GM23338 (cell line): ENCODE measurements around the gene BAD. TPM values are rescaled to one million over a fixed set of nuclear protein-coding genes. Genes with fewer than 3 reads are reported as not detected.

Experiments used
- ATAC-seq: fragments of 200-7000 bp; cut with Tn5 transposase; 3 replicates; pipeline ENCODE4 v1.9.1; 2020
- DNase-seq: peaks from one replicate; pipeline ENCODE4 v3.0.0-alpha.2; 2015; ENCODE audit warnings: low spot score
- H2AFZ ChIP-seq: fragments of 200-600 bp; sonication (generic); 2 replicates; pipeline ENCODE4 v1.8.0; 2016; ENCODE audit warnings: antibody characterized with exemption, mild to moderate bottlenecking, moderate library complexity
- H3F3A ChIP-seq: fragments of 200-600 bp; sonication (generic); replicated peaks from 2 replicates; pipeline ENCODE4 v1.8.0; 2017; ENCODE audit warnings: antibody characterized with exemption, mixed run types, low read depth
- H3K27ac ChIP-seq: fragments of 200-600 bp; sonication (generic); 2 replicates; pipeline ENCODE4 v1.6.1; 2016; ENCODE audit warnings: low read depth
- H3K27me3 ChIP-seq: fragments of 200-600 bp; sonication (generic); 2 replicates; pipeline ENCODE4 v1.8.0; 2016; ENCODE audit warnings: mild to moderate bottlenecking, mixed run types, moderate library complexity; ENCODE audit not compliant: insufficient read depth
- H3K36me3 ChIP-seq: fragments of 200-600 bp; sonication (generic); 2 replicates; pipeline ENCODE4 v1.8.0; 2016; ENCODE audit warnings: mild to moderate bottlenecking; ENCODE audit not compliant: insufficient read depth
- H3K4me1 ChIP-seq: fragments of 200-600 bp; sonication (generic); 2 replicates; pipeline ENCODE4 v1.8.0; 2016; ENCODE audit warnings: mild to moderate bottlenecking, moderate library complexity; ENCODE audit not compliant: insufficient read depth
- H3K4me2 ChIP-seq: fragments of 200-600 bp; sonication (generic); 2 replicates; pipeline ENCODE4 v1.7.1; 2017; ENCODE audit warnings: mixed run types
- H3K4me3 ChIP-seq: fragments of 200-600 bp; sonication (generic); 2 replicates; pipeline ENCODE4 v1.6.1; 2016; ENCODE audit warnings: mixed run types
- H3K79me2 ChIP-seq: fragments of 200-600 bp; sonication (generic); replicated peaks from 2 replicates; pipeline ENCODE4 v1.8.0; 2017; ENCODE audit warnings: mild to moderate bottlenecking; ENCODE audit not compliant: insufficient read depth
- H3K9me2 ChIP-seq: fragments of 200-600 bp; sonication (generic); 2 replicates; pipeline ENCODE4 v1.8.0; 2017; ENCODE audit not compliant: insufficient read depth
- H4K20me1 ChIP-seq: fragments of 200-600 bp; sonication (generic); replicated peaks from 2 replicates; pipeline ENCODE4 v1.8.0; 2017; ENCODE audit warnings: mild to moderate bottlenecking; ENCODE audit not compliant: insufficient read depth
- H3K27ac Mint-ChIP-seq: 2 replicates; pipeline ENCODE4 v1.8.0; 2020; ENCODE audit warnings: inconsistent platforms, mild to moderate bottlenecking, moderate library complexity, mixed read lengths
- H3K27me3 Mint-ChIP-seq: 3 replicates; pipeline ENCODE4 v1.8.0; 2022; ENCODE audit warnings: low read depth, mild to moderate bottlenecking, moderate library complexity, mixed read lengths, inconsistent platforms; ENCODE audit not compliant: insufficient read depth, poor library complexity
- H3K36me3 Mint-ChIP-seq: 3 replicates; pipeline ENCODE4 v1.8.0; 2021; ENCODE audit warnings: low read depth, mild to moderate bottlenecking, inconsistent platforms, moderate library complexity, mixed read lengths
- H3K4me1 Mint-ChIP-seq: 3 replicates; pipeline ENCODE4 v1.8.0; 2020; ENCODE audit warnings: mild to moderate bottlenecking, inconsistent platforms, mixed read lengths
- H3K4me3 Mint-ChIP-seq: 3 replicates; pipeline ENCODE4 v1.8.0; 2021; ENCODE audit warnings: moderate library complexity, mild to moderate bottlenecking, inconsistent platforms, mixed read lengths
- H3K9me3 Mint-ChIP-seq: 3 replicates; pipeline ENCODE4 v1.8.0; 2020; ENCODE audit warnings: moderate library complexity, mild to moderate bottlenecking, inconsistent platforms, mixed read lengths
- CTCF ChIP-seq, 2 experiments: fragments of 200-600 bp in 1 of 2; sonication (generic) in 1 of 2; conservative IDR thresholded peaks; 2 replicates each; pipeline versions ENCODE4 v1.5.1 to v1.6.1; 2016 to 2017; ENCODE audit warnings: antibody characterized with exemption in 2 of 2, low read depth in 2 of 2, mild to moderate bottlenecking in 2 of 2, moderate library complexity in 1 of 2
- EZH2 ChIP-seq: fragments of 200-600 bp; sonication (generic); IDR thresholded peaks from one replicate; pipeline ENCODE4 v1.8.0; 2017; ENCODE audit warnings: antibody characterized with exemption, mild to moderate bottlenecking, low read depth; ENCODE audit not compliant: unreplicated experiment
- EZH2phosphoT487 ChIP-seq: fragments of 200-600 bp; sonication (generic); IDR thresholded peaks from one replicate; pipeline ENCODE4 v1.8.1; 2018; ENCODE audit warnings: antibody characterized with exemption; ENCODE audit not compliant: unreplicated experiment
- POLR2AphosphoS5 ChIP-seq: IDR thresholded peaks from 2 replicates; pipeline ENCODE4 v1.6.1; 2016; ENCODE audit warnings: antibody characterized with exemption, low read depth
- REST ChIP-seq: IDR thresholded peaks from one replicate; pipeline ENCODE4 v1.6.1; 2018; ENCODE audit warnings: antibody characterized with exemption; ENCODE audit not compliant: unreplicated experiment
- STAT1 ChIP-seq: IDR thresholded peaks from one replicate; pipeline ENCODE4 v1.6.1; 2016; ENCODE audit warnings: antibody characterized with exemption; ENCODE audit not compliant: unreplicated experiment
- ZNF114 ChIP-seq: fragments of 250-450 bp; sonication (Bioruptor Pico); IDR thresholded peaks from 2 replicates; pipeline ENCODE4 v1.5.0; 2020; ENCODE audit warnings: mild to moderate bottlenecking, moderate library complexity
- ZNF331 ChIP-seq: fragments of 250-450 bp; sonication (Bioruptor Pico); IDR thresholded peaks from 2 replicates; pipeline ENCODE4 v1.5.0; 2020; ENCODE audit warnings: low read depth, mild to moderate bottlenecking, moderate library complexity
- ZNF462 ChIP-seq: fragments of 250-450 bp; sonication (Bioruptor Pico); IDR thresholded peaks from 2 replicates; pipeline ENCODE4 v1.5.0; 2020; ENCODE audit warnings: mild to moderate bottlenecking, moderate library complexity
- polyA plus RNA-seq: library from polyadenylated mRNA; unstranded; fragments of >200 nt; fragmentation: Nextera tagmentation; extraction: Ambion mirVana; gene quantifications from 2 replicates; pipeline ENCODE4 v1.2.1, GENCODE V29; 2016
- total RNA-seq: library from RNA; depleted of rRNA; stranded (reverse); fragments of >200 nt; shearing (Covaris generic); gene quantifications from 2 replicates; pipeline ENCODE4 v1.2.3, GENCODE V29; 2014

Gene BAD
- total and polyA plus RNA-seq, 2 experiments from 2014 or later: 46.3 to 46.4 TPM

- Histone ChIP-seq H3K27me3 (no peaks in the 10 kb centered on the region), H3K36me3 (no peaks in the 10 kb centered on the region), H3K27ac (no peak overlapping the region), H3K79me2 (no peaks in the 10 kb centered on the region), H2AFZ (peak overlapping the region; percentile 59), H3K4me3 (no peak overlapping the region), H3K4me1 (peaks cover 3% of the 10 kb centered on the region; the same call in 1 of the 2 replicates), H3K4me2 (no peak overlapping the region), H3F3A (0 out of 2 replicates have a peak, but pooled peaks cover 6% of the 10 kb centered on the region), H4K20me1 (no peaks in the 10 kb centered on the region), H3K9me2 (no peaks in the 10 kb centered on the region)
- Mint-ChIP-seq H3K4me3 (no peak overlapping the region), H3K36me3 (no peaks in the 10 kb centered on the region), H3K4me1 (peaks cover 9% of the 10 kb centered on the region), H3K27ac (no peak overlapping the region), H3K9me3 (no peaks in the 10 kb centered on the region), H3K27me3 (peaks cover 8% of the 10 kb centered on the region)
- DNase-seq (peak; percentile 71), ATAC-seq (peak; percentile 90)
- TF ChIP-seq CTCF (conservative IDR thresholded peaks at IDR 0.05; ENCODE audit: low read depth in 2 of 2) (peak; percentile 54 to 73), EZH2 (no peak)
These were observed 47.3 kb upstream of the BAD start for GRCh38 chr11:64331569-64332371.

- Histone ChIP-seq H2AFZ (0 out of 2 replicates have a peak overlapping the region, but pooled peaks have one; percentile 59), H3K36me3 (no peaks in the 10 kb centered on the region), H3K4me2 (no peak overlapping the region), H3K79me2 (no peaks in the 10 kb centered on the region), H3F3A (0 out of 2 replicates have a peak, but pooled peaks cover 8% of the 10 kb centered on the region), H3K27ac (no peak overlapping the region), H3K9me2 (no peaks in the 10 kb centered on the region), H3K27me3 (no peaks in the 10 kb centered on the region), H3K4me1 (peaks cover 3% of the 10 kb centered on the region; the same call in 1 of the 2 replicates), H3K4me3 (no peak overlapping the region), H4K20me1 (no peaks in the 10 kb centered on the region)
- H3K27ac Mint-ChIP-seq: no peak overlapping the region
- H3K27me3 Mint-ChIP-seq: peaks cover 8% of the 10 kb centered on the region
- no peaks in the 10 kb centered on the region for H3K9me3 Mint-ChIP-seq
- H3K4me3 Mint-ChIP-seq: no peak overlapping the region; the same call in 2 of the 3 replicates
- no peaks in the 10 kb centered on the region for H3K36me3 Mint-ChIP-seq
- peak; percentile 21 for ATAC-seq
- peaks cover 9% of the 10 kb centered on the region for H3K4me1 Mint-ChIP-seq
- no peak for DNase-seq
- no peak for TF ChIP-seq POLR2AphosphoS5
- TF ChIP-seq ZNF331: no peak
- no peak for TF ChIP-seq ZNF462 (CRISPR knock-in tag)
- TF ChIP-seq ZNF114 (CRISPR knock-in tag): no peak
- TF ChIP-seq STAT1: no peak
- TF ChIP-seq REST: no peak
- no peak for TF ChIP-seq EZH2
- TF ChIP-seq EZH2phosphoT487: no peak
These were observed 46.4 kb upstream of the BAD start for GRCh38 chr11:64330888-64331287.
